Endothelial cell of umbilical vein (primary cell): ENCODE results near the gene ADGRD2. TPM values are rescaled to one million over a fixed set of nuclear protein-coding genes. Genes with fewer than 3 reads are reported as not detected.

Experiments
- BruUV-seq: library from RNA; stranded (reverse); fragments of 400-500 nt; replicated peaks from 2 replicates; lab custom pipeline; 2021; lab: Mats Ljungman, UMichigan
- CTCF ChIA-PET: fragments of 300-600, 350-600 bp; sonication (Branson Sonifier 250); formaldehyde crosslinking; loops from one replicate; lab custom pipeline; 2021; ENCODE audit warnings: antibody characterized with exemption, inconsistent platforms; lab: Charles Lee
- POLR2A ChIA-PET: fragments of 300-600, 350-600 bp; sonication (Branson Sonifier 250); formaldehyde crosslinking; loops from one replicate; lab custom pipeline; 2021; ENCODE audit warnings: antibody characterized with exemption, inconsistent platforms; lab: Charles Lee
- DNase-seq: peaks from one replicate; pipeline ENCODE4 v3.0.0-alpha.2; 2011; ENCODE audit warnings: low read depth, low spot score
- FAIRE-seq: peaks from 2 replicates; lab custom pipeline; 2011; peaks lifted over from hg19 to GRCh38; lab: Jason Lieb, UNC
- H2AFZ ChIP-seq: 2 replicates; pipeline ENCODE4 v1.6.0; 2012; ENCODE audit warnings: low read depth, low read length, control low read depth, inconsistent platforms
- H3K27ac ChIP-seq: 2 replicates; pipeline ENCODE4 v1.5.1; 2011; ENCODE audit warnings: low read depth, mild to moderate bottlenecking, control low read depth, low read length, moderate library complexity; ENCODE audit not compliant: insufficient read depth
- H3K27me3 ChIP-seq, 2 experiments: 2 replicates each; pipeline versions ENCODE4 v1.6.0 to v1.6.1; 2011; ENCODE audit warnings: low read length in 2 of 2, mixed read lengths in 1 of 2; ENCODE audit not compliant: control insufficient read depth in 2 of 2, insufficient read depth in 2 of 2
- H3K36me3 ChIP-seq, 2 experiments: 2 replicates in 1 of 2; 3 replicates in 1 of 2; pipeline ENCODE4 v1.5.1; 2011; ENCODE audit warnings: low read length in 2 of 2, mild to moderate bottlenecking in 1 of 2, moderate library complexity in 1 of 2; ENCODE audit not compliant: control insufficient read depth in 2 of 2, insufficient read depth in 2 of 2; ENCODE audit errors: extremely low read depth in 1 of 2
- H3K4me1 ChIP-seq: 3 replicates; pipeline ENCODE4 v1.5.1; 2011; ENCODE audit warnings: mild to moderate bottlenecking, low read length; ENCODE audit not compliant: control insufficient read depth, insufficient read depth; ENCODE audit errors: extremely low read depth
- H3K4me2 ChIP-seq: 2 replicates; pipeline ENCODE4 v1.6.1; 2011; ENCODE audit warnings: low read length, control low read depth, mixed read lengths; ENCODE audit not compliant: insufficient read depth
- H3K4me3 ChIP-seq, 3 experiments: fragments of 200-600 bp in 1 of 3; sonication (generic), shearing (Covaris generic) in 1 of 3; replicated peaks in 1 of 3; 2 replicates each; pipeline ENCODE4 v1.5.1; 2011 to 2016; ENCODE audit warnings: control low read depth in 3 of 3, low read length in 3 of 3, mild to moderate bottlenecking in 2 of 3, inconsistent platforms in 1 of 3, low read depth in 1 of 3, moderate library complexity in 1 of 3; ENCODE audit not compliant: insufficient read depth in 1 of 3
- H3K79me2 ChIP-seq: 2 replicates; pipeline ENCODE4 v1.6.0; 2012; ENCODE audit warnings: low read length, inconsistent platforms; ENCODE audit not compliant: control insufficient read depth, insufficient read depth
- H3K9ac ChIP-seq: replicated peaks from 2 replicates; pipeline ENCODE3; 2011; ENCODE audit warnings: low read length, control low read depth; ENCODE audit not compliant: insufficient read depth; ENCODE audit errors: extremely low read depth
- H3K9me1 ChIP-seq: replicated peaks from 3 replicates; pipeline ENCODE4 v1.6.0; 2011; ENCODE audit warnings: mild to moderate bottlenecking, low read length; ENCODE audit not compliant: control insufficient read depth, insufficient read depth; ENCODE audit errors: extremely low read depth
- H3K9me3 ChIP-seq: replicated peaks from 2 replicates; pipeline ENCODE4 v1.5.1; 2012; ENCODE audit warnings: low read length, inconsistent platforms; ENCODE audit not compliant: control insufficient read depth, insufficient read depth
- H4K20me1 ChIP-seq: replicated peaks from 2 replicates; pipeline ENCODE3; 2011; ENCODE audit warnings: mild to moderate bottlenecking, low read length; ENCODE audit not compliant: control insufficient read depth, insufficient read depth; ENCODE audit errors: extremely low read depth
- EZH2 ChIP-seq: IDR thresholded peaks from 2 replicates; pipeline ENCODE4 v1.6.1; 2012; ENCODE audit warnings: borderline replicate concordance, low read depth, mild to moderate bottlenecking, moderate library complexity, low read length, inconsistent platforms; ENCODE audit not compliant: severe bottlenecking
- FOS ChIP-seq: IDR thresholded peaks from 2 replicates; pipeline ENCODE4 v1.6.1; 2011; ENCODE audit warnings: mild to moderate bottlenecking, low read length, moderate library complexity, borderline replicate concordance; ENCODE audit not compliant: insufficient read depth
- GATA2 ChIP-seq: IDR thresholded peaks from 2 replicates; pipeline ENCODE4 v1.7.0; 2011; ENCODE audit warnings: low read depth, mild to moderate bottlenecking, moderate library complexity, mixed read lengths, low read length; ENCODE audit not compliant: insufficient read length, insufficient read depth
- JUN ChIP-seq: IDR thresholded peaks from 2 replicates; pipeline ENCODE4 v1.6.1; 2011; ENCODE audit warnings: borderline replicate concordance, low read depth; ENCODE audit not compliant: insufficient read length, insufficient read depth
- MYC ChIP-seq: IDR thresholded peaks from one replicate; pipeline ENCODE4 v1.6.1; 2011; ENCODE audit warnings: mild to moderate bottlenecking, low read depth, low read length
- POLR2A ChIP-seq: IDR thresholded peaks from 2 replicates; pipeline ENCODE4 v1.6.1; 2012; ENCODE audit warnings: low read depth, mild to moderate bottlenecking, control low read depth, low read length
- POLR2AphosphoS5 ChIP-seq: IDR thresholded peaks from 2 replicates; pipeline ENCODE4 v1.6.1; 2012; ENCODE audit warnings: low read depth, mild to moderate bottlenecking, control low read depth, low read length, moderate library complexity; ENCODE audit not compliant: insufficient read depth
- dilution Hi-C: fragments of 300-500 bp; cut with MboI; formaldehyde crosslinking; loops from one replicate; pipeline ENCODE4 v1.15.0; 2019; ENCODE audit warnings: low sequenced_read_pairs; ENCODE audit not compliant: extremely low pct_ligation_motif_present
- intact Hi-C: fragments of 100-400 bp; cut with micrococcal nuclease; formaldehyde crosslinking; loops from one replicate; pipeline ENCODE4 v1.10.0; 2022
- polyA plus RNA-seq, 4 experiments: library from polyadenylated mRNA; depleted of rRNA in 3 of 4; stranded (reverse) in 3 of 4; unstranded in 1 of 4; fragments of >200 nt; gene quantifications; 2 replicates each; pipeline versions ENCODE4 v1.2.1 to v1.2.3, GENCODE V29; 2011 to 2012; ENCODE audit warnings: missing spikeins in 1 of 4
- total RNA-seq: library from RNA; stranded (reverse); gene quantifications from 2 replicates; pipeline ENCODE4 v1.2.3, GENCODE V29; 2021
- TF ChIP-seq, protein P1 (sequence below), 2 donors: IDR thresholded peaks; 1 replicate in 1 of 2; 2 replicates in 1 of 2; pipeline ENCODE4 v1.5.1; 2011; ENCODE audit warnings: low read length in 2 of 2, mild to moderate bottlenecking in 2 of 2, moderate library complexity in 2 of 2, control low read depth in 1 of 2, inconsistent platforms in 1 of 2, low read depth in 1 of 2; ENCODE audit not compliant: insufficient read depth in 1 of 2; ENCODE audit errors: extremely low read depth in 1 of 2
- TF ChIP-seq, protein P2 (sequence below): IDR thresholded peaks from 2 replicates; pipeline ENCODE4 v1.6.1; 2011; ENCODE audit not compliant: insufficient read depth, insufficient read length

Gene ADGRD2
- total and polyA plus RNA-seq, 2 donors (not counting 3 experiments of a cell fraction or from before 2014, with no cell fraction given): not detected

DNA sequence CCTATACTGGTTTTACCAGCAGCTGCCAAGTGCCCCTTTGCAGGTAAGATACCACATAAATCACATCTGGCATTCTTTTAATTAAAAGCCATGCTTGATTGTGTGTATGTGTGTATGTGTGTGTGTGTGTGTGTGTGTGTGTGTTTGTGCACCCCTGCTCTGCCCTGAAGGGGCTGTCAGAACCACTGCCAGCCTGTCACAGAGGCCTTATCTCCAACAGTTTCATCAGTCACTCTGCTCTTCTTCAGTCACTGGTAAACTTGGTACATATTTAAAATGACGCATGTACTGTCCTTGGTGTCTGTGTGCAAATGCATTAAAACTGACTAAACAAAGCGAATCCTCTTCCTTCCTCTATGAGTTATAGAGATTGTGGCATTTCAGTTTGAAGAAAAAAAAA lies 75.9 kb downstream of the ADGRD2 start:
- BruUV-seq: no TSS peak
- no peaks in the 10 kb centered on the region for H3K9me1 ChIP-seq
- no peaks in the 10 kb centered on the region for H3K9me3 ChIP-seq
- H3K27ac ChIP-seq: no peak overlapping the region
- no peak overlapping the region for H3K9ac ChIP-seq
- no peak overlapping the region for H2AFZ ChIP-seq
- H3K79me2 ChIP-seq: no peaks in the 10 kb centered on the region
- DNase-seq: no peak
- no peaks in the 10 kb centered on the region for H3K4me1 ChIP-seq
- intact Hi-C loops (no loop called here), dilution Hi-C loops (no loop called here)
- no peaks in the 10 kb centered on the region for H4K20me1 ChIP-seq
- H3K27me3 ChIP-seq: peaks cover 2 to 3% of the 10 kb centered on the region in 2 experiments
- no peak overlapping the region for H3K4me2 ChIP-seq
- H3K4me3 ChIP-seq: no peak overlapping the region
- TF ChIP-seq, protein P1, sequence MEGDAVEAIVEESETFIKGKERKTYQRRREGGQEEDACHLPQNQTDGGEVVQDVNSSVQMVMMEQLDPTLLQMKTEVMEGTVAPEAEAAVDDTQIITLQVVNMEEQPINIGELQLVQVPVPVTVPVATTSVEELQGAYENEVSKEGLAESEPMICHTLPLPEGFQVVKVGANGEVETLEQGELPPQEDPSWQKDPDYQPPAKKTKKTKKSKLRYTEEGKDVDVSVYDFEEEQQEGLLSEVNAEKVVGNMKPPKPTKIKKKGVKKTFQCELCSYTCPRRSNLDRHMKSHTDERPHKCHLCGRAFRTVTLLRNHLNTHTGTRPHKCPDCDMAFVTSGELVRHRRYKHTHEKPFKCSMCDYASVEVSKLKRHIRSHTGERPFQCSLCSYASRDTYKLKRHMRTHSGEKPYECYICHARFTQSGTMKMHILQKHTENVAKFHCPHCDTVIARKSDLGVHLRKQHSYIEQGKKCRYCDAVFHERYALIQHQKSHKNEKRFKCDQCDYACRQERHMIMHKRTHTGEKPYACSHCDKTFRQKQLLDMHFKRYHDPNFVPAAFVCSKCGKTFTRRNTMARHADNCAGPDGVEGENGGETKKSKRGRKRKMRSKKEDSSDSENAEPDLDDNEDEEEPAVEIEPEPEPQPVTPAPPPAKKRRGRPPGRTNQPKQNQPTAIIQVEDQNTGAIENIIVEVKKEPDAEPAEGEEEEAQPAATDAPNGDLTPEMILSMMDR (IDR thresholded peaks at IDR 0.05; ENCODE audit: extremely low read depth in 1 of 2, insufficient read depth in 1 of 2, low read depth in 1 of 2, low read length in 2 of 2): no peak
- TF ChIP-seq POLR2A: no peak
- no peak for TF ChIP-seq MYC
- no peak for TF ChIP-seq FOS
- TF ChIP-seq EZH2: no peak
- TF ChIP-seq, protein P2, sequence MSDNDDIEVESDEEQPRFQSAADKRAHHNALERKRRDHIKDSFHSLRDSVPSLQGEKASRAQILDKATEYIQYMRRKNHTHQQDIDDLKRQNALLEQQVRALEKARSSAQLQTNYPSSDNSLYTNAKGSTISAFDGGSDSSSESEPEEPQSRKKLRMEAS: no peak
- no peak for TF ChIP-seq GATA2
- no peak for TF ChIP-seq POLR2AphosphoS5
- TF ChIP-seq JUN: no peak
- POLR2A ChIA-PET: no interaction called here
- no peaks in the 10 kb centered on the region for H3K36me3 ChIP-seq
- FAIRE-seq: no peak
- CTCF ChIA-PET: interaction anchor here (1.2 to 3.2 kb wide), 2 partner anchors 10 to 26 kb away, joined by 4 to 40 read pairs; no protein-coding TSS in a partner anchor
